HepG2 (cell line): Measurements from ENCODE around the gene ASL. TPM values are rescaled to one million over a fixed set of nuclear protein-coding genes. Genes with fewer than 3 reads are reported as not detected.

Source experiments
- ATF5 ChIP-seq: sonication (generic); formaldehyde crosslinking; IDR thresholded peaks from 2 replicates; pipeline ENCODE4 v1.4.0; 2020; ENCODE audit warnings: mild to moderate bottlenecking, low read depth, missing genetic modification reagents
- ATF6 ChIP-seq: sonication (generic); formaldehyde crosslinking; conservative IDR thresholded peaks from 2 replicates; pipeline ENCODE4 v1.4.0; 2020; ENCODE audit warnings: missing genetic modification reagents
- DMAP1 ChIP-seq: IDR thresholded peaks from 2 replicates; pipeline ENCODE4 v1.6.1; 2016
- ELF3 ChIP-seq: IDR thresholded peaks from 2 replicates; pipeline ENCODE4 v1.6.1; 2016; ENCODE audit warnings: missing genetic modification reagents, missing compliant biosample characterization
- HDAC6 ChIP-seq: fragments of 200-600 bp; sonication (generic); IDR thresholded peaks from 2 replicates; pipeline ENCODE4 v1.7.0; 2017; ENCODE audit warnings: mild to moderate bottlenecking, antibody characterized with exemption, low read length, low read depth
- MBNL3 ChIP-seq: fragments of 250-450 bp; sonication (Bioruptor Pico); conservative IDR thresholded peaks from 2 replicates; pipeline ENCODE4 v1.8.0; 2022; ENCODE audit warnings: mild to moderate bottlenecking, inconsistent platforms
- MTF1 ChIP-seq: sonication (generic); formaldehyde crosslinking; IDR thresholded peaks from 2 replicates; pipeline ENCODE4 v1.5.0; 2020; ENCODE audit warnings: missing genetic modification reagents
- NFRKB ChIP-seq: fragments of 450-650 bp; IDR thresholded peaks from 2 replicates; pipeline ENCODE4 v1.6.1; 2017
- POLR2G ChIP-seq: fragments of 200-400 bp; formaldehyde crosslinking; IDR thresholded peaks from 2 replicates; pipeline ENCODE4 v1.6.1; 2018; ENCODE audit warnings: mild to moderate bottlenecking, low read depth, low read length, moderate library complexity
- SYNCRIP ChIP-seq: fragments of 200-400 bp; formaldehyde crosslinking; IDR thresholded peaks from 2 replicates; pipeline ENCODE4 v1.6.1; 2018; ENCODE audit warnings: mild to moderate bottlenecking, low read depth, low read length; ENCODE audit not compliant: insufficient read depth
- TFDP2 ChIP-seq: sonication (generic); formaldehyde crosslinking; IDR thresholded peaks from 2 replicates; pipeline ENCODE4 v1.4.0; 2020; ENCODE audit warnings: missing genetic modification reagents
- ZNF142 ChIP-seq: sonication (generic); formaldehyde crosslinking; IDR thresholded peaks from 2 replicates; pipeline ENCODE4 v1.4.0; 2020; ENCODE audit warnings: missing genetic modification reagents
- ZNF260 ChIP-seq: sonication (generic); formaldehyde crosslinking; IDR thresholded peaks from 2 replicates; pipeline ENCODE4 v1.4.0; 2020; ENCODE audit warnings: missing genetic modification reagents, low read depth, mild to moderate bottlenecking, borderline replicate concordance
- ZNF329 ChIP-seq: sonication (generic); formaldehyde crosslinking; IDR thresholded peaks from 2 replicates; pipeline ENCODE4 v1.9.0; 2021; ENCODE audit warnings: low read depth, mild to moderate bottlenecking, missing genetic modification reagents
- ZNF337 ChIP-seq: sonication (generic); formaldehyde crosslinking; IDR thresholded peaks from 2 replicates; pipeline ENCODE4 v1.5.1; 2020; ENCODE audit warnings: missing genetic modification reagents, low read depth, mild to moderate bottlenecking, borderline replicate concordance
- ZNF496 ChIP-seq: sonication (generic); formaldehyde crosslinking; IDR thresholded peaks from 2 replicates; pipeline ENCODE4 v1.8.1; 2023; ENCODE audit warnings: mild to moderate bottlenecking, moderate library complexity, missing genetic modification reagents; ENCODE audit not compliant: insufficient replicate concordance
- ZNF550 ChIP-seq: sonication (generic); formaldehyde crosslinking; IDR thresholded peaks from 2 replicates; pipeline ENCODE4 v1.4.0; 2020; ENCODE audit warnings: mild to moderate bottlenecking, missing genetic modification reagents, borderline replicate concordance
- ZNF800 ChIP-seq: sonication (generic); formaldehyde crosslinking; IDR thresholded peaks from 2 replicates; pipeline ENCODE4 v1.4.0; 2020; ENCODE audit warnings: missing genetic modification reagents
- polyA plus RNA-seq, 8 experiments: library from polyadenylated mRNA; depleted of rRNA in 3 of 8; stranded (reverse) in 7 of 8; unstranded in 1 of 8; fragments of >200 nt; fragmentation: Illumina TruSeq in 4 of 8; extraction: Trizol in 4 of 8; gene quantifications; 2 replicates each; pipeline versions ENCODE4 v1.2.1 to v1.2.3, GENCODE V29; 2011 to 2016; ENCODE audit warnings: low read depth in 4 of 8, missing spikeins in 1 of 8, mixed read lengths in 1 of 8; ENCODE audit not compliant: insufficient read depth in 1 of 8
- total RNA-seq, 5 experiments: library from RNA; depleted of rRNA; stranded (reverse); fragments of >200 nt; fragmentation: Illumina TruSeq; extraction: Trizol; gene quantifications; 2 replicates each; pipeline ENCODE4 v1.2.3, GENCODE V29; 2016; ENCODE audit warnings: low read depth in 1 of 5

Gene ASL
- total and polyA plus RNA-seq, 2 of the 13 experiments (the other 11 are each of a cell fraction or from before 2014, with no cell fraction given), result 71.4 to 96.5 TPM

GRCh38 chr7:66142334-66142733, 66.7 kb downstream of the ASL start (continued):
- TF ChIP-seq ZNF142 (CRISPR knock-in tag) (no peak), POLR2G (no peak), TFDP2 (CRISPR knock-in tag) (no peak), DMAP1 (CRISPR knock-in tag) (no peak), ZNF800 (no peak), ELF3 (CRISPR knock-in tag) (peak; percentile 67), MTF1 (CRISPR knock-in tag) (no peak), ZNF550 (CRISPR knock-in tag) (no peak), NFRKB (no peak), ATF6 (CRISPR knock-in tag) (no peak), ZNF329 (CRISPR knock-in tag) (no peak), ZNF337 (CRISPR knock-in tag) (no peak), ZNF260 (no peak), SYNCRIP (no peak), ATF5 (CRISPR knock-in tag) (no peak), ZNF496 (CRISPR knock-in tag) (no peak), HDAC6 (no peak), MBNL3 (CRISPR knock-in tag) (no peak)
